Epithelial cell of proximal tubule (primary cell): ENCODE results near the gene RAPGEF3. TPM values are rescaled to one million over a fixed set of nuclear protein-coding genes. Genes with fewer than 3 reads are reported as not detected.
A peak's percentile ranks its signal among the peaks of the same experiment; 100 is the strongest.

ENCODE experiments used
- DNase-seq: peaks from one replicate; pipeline ENCODE4 v3.0.0-alpha.2; 2011; ENCODE audit warnings: low read depth
- H3K4me3 ChIP-seq: 2 replicates; pipeline ENCODE4 v1.5.1; 2011; ENCODE audit warnings: low read depth, mild to moderate bottlenecking, low read length
- CTCF ChIP-seq: conservative IDR thresholded peaks from 2 replicates; pipeline ENCODE4 v1.5.1; 2012; ENCODE audit warnings: low read depth, mild to moderate bottlenecking, low read length
- total RNA-seq: library from RNA; depleted of rRNA; stranded (reverse); fragments of >200 nt; gene quantifications from 2 replicates; pipeline ENCODE4 v1.2.3, GENCODE V29; 2015

RAPGEF3 gene
- total RNA-seq, 1 donor from 2014 or later = 102 TPM

- DNase-seq = no peak
- peak overlapping the region; percentile 85 for H3K4me3 ChIP-seq
- no peak for TF ChIP-seq CTCF
These were observed 16.6 kb upstream of the RAPGEF3 start for GRCh38 chr12:47775100-47775911.

- DNase-seq = no peak
- H3K4me3 ChIP-seq = peak overlapping the region; percentile 85
- no peak for TF ChIP-seq CTCF
These were observed 16.0 kb upstream of the RAPGEF3 start for GRCh38 chr12:47774663-47775062.

GRCh38 chr12:47773858-47774580 lies 15.3 kb upstream of the RAPGEF3 start:
- no peak for TF ChIP-seq CTCF
- peak overlapping the region; percentile 85 for H3K4me3 ChIP-seq
- no peak for DNase-seq

- H3K4me3 ChIP-seq = peak within 1 kb of the TSS; percentile 85
- no peak for DNase-seq
- TF ChIP-seq CTCF = peak; percentile 30
These were observed 14.6 kb upstream of the RAPGEF3 start, which contains the start of gene SLC48A1 for GRCh38 chr12:47773062-47773857. Gene SLC48A1 (plus strand): TSS chr12:47773238. CDS start chr12:47773305, 67 bp downstream.

GRCh38 chr12:47772738-47773061 lies 14.0 kb upstream of the RAPGEF3 start:
- no peak for DNase-seq

More at GRCh38 chr12:47772738-47773061, 14.0 kb upstream of the RAPGEF3 start:
- H3K4me3 ChIP-seq = peak overlapping the region; percentile 85
- TF ChIP-seq CTCF = no peak
